ENCODE results near the gene ANGPTL4. TPM values are rescaled to one million over a fixed set of nuclear protein-coding genes. Genes with fewer than 3 reads are reported as not detected.
A peak's percentile ranks its signal among the peaks of the same experiment; 100 is the strongest.

Gene ANGPTL4
- total and polyA plus RNA-seq, 9 of the 15 experiments (the other 6 are each of a cell fraction or from before 2014, with no cell fraction given), result 0.05 to 0.77 (median 0.22) TPM; not detected in 4

GRCh38 chr19:8355631-8356402 lies 8.1 kb upstream of the ANGPTL4 start:
- BruUV-seq (replicated peaks), result no TSS peak
- peaks cover 9 to 18% of the 10 kb centered on the region in 2 experiments; a peak in 4 of 5 replicates for H3K4me1 ChIP-seq (replicated peaks in 1 of 2; ENCODE audit: control insufficient read depth in 2 of 2, insufficient read depth in 2 of 2, low read length in 2 of 2)
- H3K27ac ChIP-seq (ENCODE audit: extremely low read depth, low read depth, low read length), result peak overlapping the region; percentile 30; the same call in 2 of the 3 replicates
- no peak for TF ChIP-seq ZNF511 (CRISPR knock-in tag; IDR thresholded peaks at IDR 0.05)
- peak in 1 of 2 experiments; percentile 57; a peak in 2 of 4 replicates for TF ChIP-seq RAD21 (CRISPR knock-in tag; conservative IDR thresholded peaks at IDR 0.05 in 1 of 2, IDR thresholded peaks at IDR 0.05 in 1 of 2)
- no peak for TF ChIP-seq NKRF (IDR thresholded peaks at IDR 0.05; ENCODE audit: borderline replicate concordance)
- 0 out of 2 replicates have a peak, but pooled peaks have one; percentile 35 for TF ChIP-seq CEBPB (tag; IDR thresholded peaks at IDR 0.05)
- TF ChIP-seq RNF2 (IDR thresholded peaks at IDR 0.05), result peak; percentile 83; the same call in 1 of the 2 replicates
- TF ChIP-seq TBL1XR1 (IDR thresholded peaks at IDR 0.05; ENCODE audit: low read length in 2 of 2), result 0 out of 4 replicates have a peak, but pooled peaks of 1 of the 2 experiments have one; percentile 34
- peak; percentile 82 for TF ChIP-seq SMARCE1 (IDR thresholded peaks at IDR 0.05)
- peak; percentile 44; the same call in 1 of the 2 replicates for TF ChIP-seq ZNF589 (CRISPR knock-in tag; IDR thresholded peaks at IDR 0.05; ENCODE audit: low read depth)
- TF ChIP-seq ZNF449 (CRISPR knock-in tag; IDR thresholded peaks at IDR 0.05), result no peak
- TF ChIP-seq VEZF1 (CRISPR knock-in tag; IDR thresholded peaks at IDR 0.05), result peak; percentile 60
- TF ChIP-seq HDAC6 (IDR thresholded peaks at IDR 0.05; ENCODE audit: low read depth, low read length), result no peak
- peak; percentile 75 to 85; a peak in 3 of 4 replicates for TF ChIP-seq KDM1A (IDR thresholded peaks at IDR 0.05)
- no peak for TF ChIP-seq FOXA1 (IDR thresholded peaks at IDR 0.05; ENCODE audit: borderline replicate concordance)

More at GRCh38 chr19:8355631-8356402, 8.1 kb upstream of the ANGPTL4 start:
- Histone ChIP-seq H3K27me3 (ENCODE audit: control insufficient read depth in 2 of 2, insufficient read depth in 2 of 2, low read length in 2 of 2) (peaks cover 2 to 7% of the 10 kb centered on the region in 2 experiments; a peak in 3 of 5 replicates), H4K20me1 (replicated peaks; ENCODE audit: control insufficient read depth, insufficient read depth, low read length) (no peaks in the 10 kb centered on the region), H3K9me1 (ENCODE audit: control insufficient read depth, insufficient read depth, low read length) (no peaks in the 10 kb centered on the region), H3K4me3 (no peak overlapping the region), H3K36me3 (ENCODE audit: control insufficient read depth, insufficient read depth, low read length) (no peaks in the 10 kb centered on the region), H3K9ac (ENCODE audit: insufficient read depth in 1 of 2, low read depth in 2 of 2, low read length in 2 of 2) (no peak overlapping the region), H3K4me2 (ENCODE audit: insufficient read depth, low read length) (no peak overlapping the region; the same call in 1 of the 2 replicates), H2AFZ (ENCODE audit: low read depth, low read length) (peak overlapping the region; percentile 62), H3K9me3 (replicated peaks; ENCODE audit: control insufficient read depth, insufficient read depth, low read depth, low read length) (no peaks in the 10 kb centered on the region), H3K79me2 (ENCODE audit: control insufficient read depth, insufficient read depth, low read length) (no peaks in the 10 kb centered on the region)
- POLR2A ChIA-PET, result interaction anchor here (0.6 to 1.5 kb wide), 6 partner anchors 12 to 456 kb away, joined by 3 to 4 read pairs (median 3); partner anchors contain the start of genes NDUFA7, RAB11B and RPS28
- WGBS (ENCODE audit: insufficient coverage, low coverage, missing lambda C conversion rate), result 13% methylated on average over 6 of the region's 6 CpGs
- DNase-seq (ENCODE audit: extremely low read depth in 1 of 4, low spot score in 3 of 4) (peak; percentile 37 to 86 (median 57)), FAIRE-seq (peak; percentile 96), ATAC-seq (peak; percentile 87)
- intact Hi-C loops (cut with micrococcal nuclease), result no loop called here
- CTCF ChIA-PET (ENCODE audit: low intra/inter-chr PET ratio), result interaction anchor here (0.6 to 0.8 kb wide), 2 partner anchors 49 to 225 kb away, joined by 3 read pairs; no protein-coding TSS in a partner anchor
- in situ Hi-C loops (cut with MboI), result loop anchor here (5.0 kb wide), 1 partner anchor 41 kb away; no protein-coding TSS in a partner anchor
